NK-92 treated with Interleukin-12 subunit alpha and Interleukin-12 subunit beta, amount 100 ng/mL, for 24 hours (cell line): ENCODE results near the gene NDFIP1.
A peak's percentile ranks its signal among the peaks of the same experiment; 100 is the strongest.

ENCODE experiments used
- DNase-seq: peaks from one replicate; lab custom pipeline; 2025; lab: John Stamatoyannopoulos, UW

Gene NDFIP1

GRCh38 chr5:142119051-142119625 is 10.6 kb downstream of the NDFIP1 start:
- DNase-seq: no peak

DNA sequence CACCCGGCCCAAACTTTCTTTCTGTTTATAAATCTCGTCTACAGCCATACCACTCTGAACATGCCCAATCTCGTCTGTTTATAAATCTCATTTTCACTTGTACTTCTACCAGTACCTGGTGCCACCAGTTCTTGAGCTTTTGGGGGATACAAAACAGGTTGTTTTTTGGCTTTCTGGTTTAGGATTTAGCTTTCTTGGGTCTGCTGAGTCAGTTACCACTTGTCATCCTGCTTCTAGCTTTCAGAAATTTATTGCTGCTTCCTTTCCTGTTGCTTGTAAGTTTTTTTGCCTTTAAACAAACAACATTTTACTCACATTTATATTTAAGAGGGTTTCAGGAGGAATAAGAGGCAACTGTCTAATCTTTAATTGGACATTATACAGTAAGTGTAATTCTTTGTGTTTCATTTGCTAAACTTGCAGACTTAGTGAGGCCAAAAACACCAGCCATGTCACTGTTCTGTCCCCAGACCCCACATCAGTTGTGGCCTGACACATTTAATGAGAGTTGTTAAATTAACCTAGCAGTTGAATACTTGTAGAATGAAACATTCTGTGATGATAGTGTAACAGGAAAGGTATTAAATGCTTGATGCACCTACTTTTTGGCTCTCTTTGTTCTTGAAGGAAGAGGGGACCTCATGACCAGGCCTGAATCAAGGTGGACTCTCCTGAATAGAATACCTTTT is 11.8 kb downstream of the NDFIP1 start:
- no peak for DNase-seq

DNA sequence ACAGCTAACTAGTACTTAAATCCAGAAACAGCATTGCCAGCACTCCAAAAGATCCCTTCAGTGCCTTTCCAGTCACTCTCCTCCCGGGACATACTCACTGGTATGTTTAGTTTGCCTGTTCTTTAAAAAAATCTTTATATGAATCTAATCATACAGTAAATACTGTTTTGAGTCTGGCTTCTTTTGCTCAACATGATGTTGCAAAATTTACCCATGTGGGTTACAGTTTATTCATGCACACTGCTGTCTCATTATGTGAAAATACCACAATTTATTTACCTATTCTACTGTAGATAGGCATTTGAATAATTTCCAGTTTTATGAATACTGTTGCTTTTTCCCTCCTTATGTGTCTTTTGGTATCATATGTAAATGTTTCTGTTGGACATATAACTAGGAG is 13.5 kb downstream of the NDFIP1 start:
- no peak for DNase-seq

- DNase-seq: no peak
These were observed 16.8 kb downstream of the NDFIP1 start for GRCh38 chr5:142125378-142125777.

DNA sequence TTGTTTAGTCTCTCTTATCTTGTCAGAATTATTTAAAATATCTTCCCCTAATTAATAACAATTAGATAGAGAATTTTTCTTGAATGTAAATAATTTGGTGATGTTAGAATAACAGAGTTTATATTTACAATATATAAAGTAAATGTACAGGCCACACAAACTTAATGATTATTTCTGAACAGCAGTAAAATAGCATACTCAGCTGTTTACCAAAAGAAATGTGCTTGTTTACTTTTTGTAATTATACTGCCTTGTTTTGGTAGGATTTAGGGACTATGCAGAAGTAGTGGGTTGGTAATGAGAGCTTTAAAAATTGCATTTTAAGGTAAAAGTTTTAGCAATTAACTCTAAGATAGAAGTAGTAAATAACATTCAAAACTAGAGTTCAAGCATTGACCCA is 17.4 kb downstream of the NDFIP1 start:
- DNase-seq: no peak

DNA sequence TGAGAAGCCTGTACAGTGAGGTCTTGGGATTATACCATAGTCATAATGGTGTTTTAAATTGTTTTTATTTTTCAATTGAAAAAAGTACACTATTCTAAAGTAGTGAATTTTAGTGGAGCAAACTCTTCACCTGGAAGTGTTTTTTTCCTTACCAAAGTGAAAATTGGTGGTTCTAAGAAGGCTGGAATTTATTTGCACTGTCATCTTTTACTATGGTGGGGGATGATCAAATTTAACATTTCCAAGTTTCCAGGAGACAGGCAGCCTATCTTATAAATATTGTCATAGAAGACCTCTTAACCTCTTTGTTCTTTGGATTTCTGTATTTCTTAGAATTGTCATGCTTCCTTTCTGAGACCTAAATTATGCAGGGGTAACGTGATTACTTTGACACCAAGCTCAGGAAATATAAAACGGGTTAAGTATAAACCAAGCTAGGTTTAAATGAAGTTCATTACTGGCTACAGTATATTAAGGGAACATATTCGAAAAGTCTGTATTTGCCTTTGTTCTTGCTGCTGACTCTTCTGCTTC is 20.2 kb downstream of the NDFIP1 start:
- DNase-seq: no peak

DNA sequence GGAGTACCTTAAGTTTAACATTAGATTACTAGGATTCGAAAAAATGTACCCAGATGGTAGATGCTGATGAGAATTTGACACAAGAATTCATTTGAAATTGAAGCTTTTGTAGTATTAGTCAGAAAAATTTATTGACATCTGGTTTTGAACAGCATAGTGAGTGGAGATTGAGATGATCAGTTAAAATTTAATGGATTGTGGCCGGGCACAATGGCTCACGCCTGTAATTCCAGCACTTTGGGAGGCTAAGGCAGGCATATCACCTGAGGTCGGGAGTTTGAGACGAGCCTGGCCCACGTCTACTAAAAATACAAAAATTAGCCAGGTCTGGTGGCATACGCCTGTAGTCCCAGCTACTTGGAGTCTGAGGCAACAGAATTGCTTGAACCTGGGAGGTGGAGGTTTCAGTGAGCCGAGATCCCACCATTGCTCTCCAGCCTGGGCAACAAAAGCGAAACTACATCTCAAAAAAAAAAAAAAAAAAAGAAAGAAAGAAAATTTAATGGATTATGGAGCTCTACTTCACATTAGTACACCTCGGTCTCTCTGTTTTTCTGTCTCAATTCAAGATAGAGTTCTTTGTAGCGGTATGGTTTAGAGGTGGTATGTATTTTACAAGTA is 21.0 kb downstream of the NDFIP1 start:
- no peak for DNase-seq

DNA sequence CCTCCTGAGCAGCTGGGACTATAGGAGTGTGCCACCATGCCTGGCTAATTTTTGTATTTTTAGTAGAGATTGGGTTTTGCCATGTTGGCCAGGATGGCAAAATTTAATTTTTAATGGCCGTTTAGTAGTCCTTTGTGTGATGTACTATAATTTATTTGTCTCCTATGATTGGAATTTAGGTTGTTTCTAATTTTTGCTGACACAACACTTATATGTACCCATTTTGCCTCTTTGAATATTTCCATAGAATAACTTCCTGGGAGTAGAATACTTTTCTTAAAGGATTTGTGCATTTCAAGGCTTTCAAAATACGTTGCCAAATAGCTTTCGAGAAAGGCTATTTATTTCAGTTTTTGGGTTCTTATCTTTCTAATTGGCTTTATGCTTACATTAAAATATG is 22.8 kb downstream of the NDFIP1 start:
- no peak for DNase-seq

DNA sequence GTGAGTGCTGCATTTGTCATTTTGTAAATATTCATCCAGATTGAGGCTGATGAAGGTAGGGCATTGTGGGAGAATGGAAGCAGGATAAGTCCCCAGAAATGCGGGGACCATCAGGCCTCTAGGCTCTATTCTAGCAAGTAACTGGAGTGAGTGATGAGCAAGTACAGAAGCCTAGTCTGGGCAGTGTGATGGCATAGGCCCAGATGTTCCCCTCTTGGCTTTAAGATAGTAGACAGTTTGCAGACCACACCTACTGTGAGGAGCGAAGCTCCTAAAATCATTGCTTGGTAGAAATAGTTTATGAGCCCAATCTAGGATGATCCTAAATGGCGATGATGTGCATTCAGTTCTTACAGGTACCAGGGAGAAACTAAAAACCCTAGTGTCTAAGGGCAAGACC is 24.3 kb downstream of the NDFIP1 start:
- no peak for DNase-seq

GRCh38 chr5:142133330-142134206 is 25.0 kb downstream of the NDFIP1 start:
- no peak for DNase-seq

GRCh38 chr5:142134331-142135010 is 25.9 kb downstream of the NDFIP1 start:
- no peak for DNase-seq

GRCh38 chr5:142141463-142141862 is 32.9 kb downstream of the NDFIP1 start:
- DNase-seq: no peak

DNA sequence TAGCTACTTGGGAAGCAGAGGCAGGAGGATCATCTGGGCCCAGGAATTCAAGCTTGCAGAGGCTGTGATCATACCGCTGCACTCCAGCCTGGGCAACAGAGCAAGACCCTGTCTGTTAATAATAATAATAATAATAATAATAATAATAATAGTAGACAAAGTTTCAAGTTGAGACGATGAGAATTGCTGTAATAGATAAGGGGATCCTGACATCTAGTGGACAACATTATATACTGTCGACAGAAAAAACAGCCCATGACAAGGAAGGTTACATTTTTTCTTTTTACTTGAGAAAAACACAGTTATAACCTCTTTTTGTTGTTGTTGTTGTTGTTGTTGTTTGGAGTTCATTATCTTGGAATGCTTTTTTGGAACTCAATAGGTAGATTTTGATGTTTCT is 35.3 kb downstream of the NDFIP1 start:
- no peak for DNase-seq

- DNase-seq: peak; percentile 11
These were observed 36.7 kb downstream of the NDFIP1 start for GRCh38 chr5:142145106-142145900.

DNA sequence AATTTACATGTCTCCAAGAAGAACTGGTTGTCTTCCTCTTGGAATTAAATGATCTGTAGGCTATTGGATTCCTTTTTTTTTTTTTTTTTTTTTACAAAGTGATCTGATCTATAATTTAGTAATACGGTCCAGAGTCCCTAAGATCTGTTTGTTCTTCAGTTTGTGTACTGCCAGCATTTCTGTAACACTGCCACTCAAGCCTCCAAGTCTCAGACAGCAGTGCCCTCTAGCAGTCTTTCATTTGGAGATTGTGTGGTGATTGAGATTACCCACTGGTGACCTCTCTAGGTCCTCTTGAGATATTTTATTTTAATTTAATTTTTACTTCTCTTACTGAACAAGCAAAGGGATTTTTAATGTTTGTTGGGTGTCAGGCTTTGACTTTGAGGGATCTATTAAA is 40.8 kb downstream of the NDFIP1 start:
- no peak for DNase-seq

GRCh38 chr5:142150431-142150830 is 41.9 kb downstream of the NDFIP1 start:
- DNase-seq: no peak

DNA sequence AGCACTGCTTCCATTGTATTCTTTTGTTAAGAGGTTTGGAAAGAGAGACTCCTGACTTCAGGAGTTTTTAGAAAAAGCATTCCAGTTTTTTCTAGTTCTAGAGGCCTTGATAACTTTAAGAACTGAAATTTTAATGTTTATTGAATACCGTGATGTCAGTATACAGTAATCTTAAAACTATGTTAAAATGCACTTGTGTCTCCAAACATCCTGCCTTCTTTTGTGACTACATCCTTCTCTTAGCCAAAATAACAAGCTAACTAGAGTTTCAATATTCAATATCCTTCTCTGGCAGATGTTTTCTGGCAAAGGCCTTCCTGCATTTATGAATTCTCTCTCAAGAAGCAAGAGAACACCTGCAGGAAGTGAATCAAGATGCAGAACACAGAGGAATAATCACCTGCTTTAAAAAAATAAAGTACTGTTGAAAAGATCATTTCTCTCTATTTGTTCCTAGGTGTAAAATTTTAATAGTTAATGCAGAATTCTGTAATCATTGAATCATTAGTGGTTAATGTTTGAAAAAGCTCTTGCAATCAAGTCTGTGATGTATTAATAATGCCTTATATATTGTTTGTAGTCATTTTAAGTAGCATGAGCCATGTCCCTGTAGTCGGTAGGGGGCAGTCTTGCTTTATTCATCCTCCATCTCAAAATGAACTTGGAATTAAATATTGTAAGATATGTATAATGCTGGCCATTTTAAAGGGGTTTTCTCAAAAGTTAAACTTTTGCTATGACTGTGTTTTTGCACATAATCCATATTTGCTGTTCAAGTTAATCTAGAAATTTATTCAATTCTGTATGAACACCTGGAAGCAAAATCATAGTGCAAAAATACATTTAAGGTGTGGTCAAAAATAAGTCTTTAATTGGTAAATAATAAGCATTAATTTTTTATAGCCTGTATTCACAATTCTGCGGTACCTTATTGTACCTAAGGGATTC is 43.1 kb downstream of the NDFIP1 start:
- DNase-seq: peak; percentile 13

GRCh38 chr5:142152384-142152732 is 43.8 kb downstream of the NDFIP1 start:
- DNase-seq: no peak

- DNase-seq: no peak
These were observed 45.3 kb downstream of the NDFIP1 start for GRCh38 chr5:142153674-142154448.
